Measurements from ENCODE around the gene CCDC149. TPM values are rescaled to one million over a fixed set of nuclear protein-coding genes. Genes with fewer than 3 reads are reported as not detected.
A peak's percentile ranks its signal among the peaks of the same experiment; 100 is the strongest.

Gene CCDC149
- total and polyA plus RNA-seq, 2 of the 8 experiments (the other 6 are each of a cell fraction or from before 2014, with no cell fraction given), result 2.2 to 5.6 TPM

DNA sequence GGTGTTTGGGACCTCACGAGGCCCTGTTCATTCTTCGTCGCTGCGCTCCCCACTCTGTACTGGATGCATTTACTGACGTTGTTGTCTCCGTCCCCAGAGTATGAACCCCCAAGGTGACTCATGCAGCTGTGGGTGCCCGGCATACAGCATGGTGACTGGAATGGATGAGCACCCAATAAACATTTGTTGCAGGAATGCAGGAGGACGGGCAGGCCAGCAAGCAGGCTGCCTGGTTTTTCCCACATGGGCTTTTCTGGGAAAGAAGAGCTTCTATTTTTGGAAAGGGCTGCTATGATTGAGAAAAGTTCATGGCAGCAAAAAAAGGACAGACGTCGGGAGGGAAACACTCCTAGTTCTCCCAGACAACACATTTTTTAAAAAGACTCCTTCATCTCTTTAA lies 118.4 kb downstream of the CCDC149 start:
- Histone ChIP-seq H4K20me1 (replicated peaks in 1 of 2; ENCODE audit: control insufficient read depth in 1 of 2, insufficient read depth in 2 of 2, low read length in 2 of 2) (no peaks in the 10 kb centered on the region), H2BK12ac (ENCODE audit: low read depth, low read length) (no peak overlapping the region), H3K14ac (ENCODE audit: insufficient read length) (no peak overlapping the region), H2BK120ac (replicated peaks; ENCODE audit: low read depth, low read length) (no peak overlapping the region), H4K5ac (ENCODE audit: insufficient read length, low read depth, low read length) (no peak overlapping the region), H3K4me2 (ENCODE audit: insufficient read depth in 1 of 2, low read depth in 2 of 2, low read length in 2 of 2) (peak overlapping the region in 1 of 2 experiments; percentile 56; a peak in 1 of 4 replicates), H2BK20ac (ENCODE audit: low read length) (no peak overlapping the region), H2BK5ac (ENCODE audit: low read depth, low read length) (no peak overlapping the region), H2BK15ac (ENCODE audit: low read length) (no peak overlapping the region), H2AK5ac (ENCODE audit: low read depth, low read length) (no peak overlapping the region), H3K79me2 (ENCODE audit: control insufficient read depth in 1 of 2, insufficient read depth in 2 of 2, low read length in 2 of 2) (no peaks in the 10 kb centered on the region), H2AFZ (ENCODE audit: low read length) (no peak overlapping the region), H3K27ac (ENCODE audit: low read depth, low read length) (no peak overlapping the region), H3K79me1 (ENCODE audit: low read depth, low read length) (no peaks in the 10 kb centered on the region), H4K8ac (ENCODE audit: extremely low read depth, insufficient read depth, low read length) (no peak overlapping the region), H3K9me3 (ENCODE audit: insufficient read depth in 2 of 2, low read depth in 1 of 2, low read length in 1 of 2) (peaks cover 0 to 3% of the 10 kb centered on the region in 2 experiments; a peak in 1 of 4 replicates), H3K4ac (replicated peaks; ENCODE audit: insufficient read length, low read depth, low read length) (no peak overlapping the region), H3K36me3 (ENCODE audit: control insufficient read depth in 2 of 4, insufficient read depth in 4 of 4, low read length in 3 of 4) (peaks cover 0 to 3% (median 0%) of the 10 kb centered on the region in 4 experiments; a peak in 1 of 8 replicates), H3K4me3 (ENCODE audit: extremely low read depth in 1 of 4, insufficient read depth in 2 of 4, low read depth in 3 of 4, low read length in 4 of 4) (no peak overlapping the region), H3K18ac (ENCODE audit: extremely low read depth, low read length) (no peak overlapping the region), H3K56ac (replicated peaks; ENCODE audit: insufficient read length, low read depth, low read length) (no peak overlapping the region), H3K4me1 (replicated peaks in 1 of 4; ENCODE audit: control insufficient read depth in 3 of 4, insufficient read depth in 4 of 4, low read length in 3 of 4) (peaks cover 1 to 18% (median 7%) of the 10 kb centered on the region in 4 experiments; a peak in 6 of 7 replicates), H3K27me3 (replicated peaks in 1 of 4; ENCODE audit: control insufficient read depth in 3 of 4, extremely low read depth in 1 of 4, insufficient read depth in 3 of 4, low read length in 3 of 4) (peaks cover 6 to 23% (median 19%) of the 10 kb centered on the region in 4 experiments), H3K23me2 (ENCODE audit: low read depth, low read length) (peaks cover 5% of the 10 kb centered on the region; the same call in 1 of the 2 replicates), H4K91ac (replicated peaks; ENCODE audit: insufficient read length, low read length) (no peak overlapping the region), H3K9ac (replicated peaks in 1 of 4; ENCODE audit: extremely low read depth in 1 of 4, low read depth in 3 of 4, low read length in 3 of 4) (no peak overlapping the region), H3K23ac (ENCODE audit: insufficient read length) (no peak overlapping the region)
- POLR2A ChIA-PET (ENCODE audit: partially characterized antibody), result interaction anchor here (1.0 to 1.6 kb wide), 3 partner anchors 10 to 281 kb away, joined by 3 to 4 read pairs (median 3); no protein-coding TSS in a partner anchor
- WGBS, 2 experiments (ENCODE audit: extremely low coverage in 1 of 2, insufficient coverage in 1 of 2, insufficient read length in 1 of 2, insufficient replicate concordance in 2 of 2, low coverage in 1 of 2, low lambda C conversion rate in 2 of 2, missing lambda C conversion rate in 1 of 2), result 83% methylated on average over 10 of the region's 10 CpGs; no CpG with 5 or more reads in 1 of the 2 experiments
- FAIRE-seq (no peak), DNase-seq (ENCODE audit: low read depth in 1 of 2, low spot score in 2 of 2) (no peak)
- no peak for TF ChIP-seq SIN3A (conservative IDR thresholded peaks at IDR 0.05 in 1 of 2, IDR thresholded peaks at IDR 0.05 in 1 of 2; ENCODE audit: low read depth in 1 of 2, low read length in 2 of 2)
- TF ChIP-seq JUND (IDR thresholded peaks at IDR 0.05; ENCODE audit: low read length), result no peak
- CTCF ChIA-PET (ENCODE audit: partially characterized antibody), result interaction anchor here (0.7 to 4.5 kb wide), 29 partner anchors 9 to 518 kb away, joined by 3 to 25 read pairs (median 4); partner anchors contain the start of gene ZCCHC4
